ENCODE results near the gene CSTPP1.

DNA sequence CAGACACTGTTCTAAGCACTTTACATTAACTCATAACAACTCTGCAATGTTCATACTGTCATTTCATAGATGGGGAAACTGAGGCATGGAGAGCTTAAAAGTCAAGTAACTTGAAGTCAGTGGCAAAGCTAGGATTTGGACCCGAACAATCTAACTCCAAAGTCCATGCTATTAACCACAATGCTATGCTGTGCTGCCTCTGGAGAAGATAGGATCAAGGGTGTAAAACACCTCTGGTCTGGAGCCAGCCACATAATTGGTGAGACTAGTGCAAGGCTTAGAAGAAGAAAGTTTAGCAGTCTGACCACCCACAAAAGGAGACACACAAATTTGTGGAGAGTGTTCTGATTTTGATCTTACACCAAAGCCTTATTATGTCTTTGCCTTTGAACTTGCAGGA, 196.4 kb downstream of the CSTPP1 start:
- TF ChIP-seq EP300 (IDR thresholded peaks at IDR 0.05) (no peak), CTCF (IDR thresholded peaks at IDR 0.05) (no peak), POLR2A (IDR thresholded peaks at IDR 0.05) (no peak)

All from tibial nerve (tissue), 4 donors.